NCI-H69 (cell line): Measurements from ENCODE around the gene TLR10.
A peak's percentile ranks its signal among the peaks of the same experiment; 100 is the strongest.

Source experiments
- DNase-seq: peaks from one replicate; lab custom pipeline; 2025; lab: John Stamatoyannopoulos, UW

TLR10 gene

GRCh38 chr4:38728631-38729141 lies 54.1 kb downstream of the TLR10 start:
- peak; percentile 82 for DNase-seq

GRCh38 chr4:38724475-38724808 lies 58.3 kb downstream of the TLR10 start:
- no peak for DNase-seq

- DNase-seq = no peak
These were observed 58.9 kb downstream of the TLR10 start for GRCh38 chr4:38723726-38724474.

- DNase-seq = no peak
These were observed 59.7 kb downstream of the TLR10 start for GRCh38 chr4:38723114-38723513.
